GM12891 (cell line): ENCODE data around the gene FNBP1.
A peak's percentile ranks its signal among the peaks of the same experiment; 100 is the strongest.

Experiments
- DNase-seq: peaks from one replicate; pipeline ENCODE4 v3.0.0; 2011; ENCODE audit warnings: low spot score; ENCODE audit not compliant: insufficient read length
- FAIRE-seq: peaks from 2 replicates; lab custom pipeline; 2011; peaks lifted over from hg19 to GRCh38; lab: Jason Lieb, UNC
- PAX5 ChIP-seq: IDR thresholded peaks from 2 replicates; pipeline ENCODE4 v1.6.1; 2011; ENCODE audit warnings: low read length, moderate library complexity, mild to moderate bottlenecking; ENCODE audit not compliant: insufficient read depth, severe bottlenecking
- POLR2A ChIP-seq: IDR thresholded peaks from 2 replicates; pipeline ENCODE4 v1.6.1; 2011; ENCODE audit warnings: low read depth, low read length, control low read depth
- POLR2AphosphoS5 ChIP-seq: IDR thresholded peaks from 2 replicates; pipeline ENCODE4 v1.6.1; 2011; ENCODE audit warnings: low read depth, low read length, control low read depth
- POU2F2 ChIP-seq: IDR thresholded peaks from 2 replicates; pipeline ENCODE4 v1.6.1; 2011; ENCODE audit warnings: low read depth, mild to moderate bottlenecking, control low read depth, low read length, moderate library complexity
- SPI1 ChIP-seq: IDR thresholded peaks from 2 replicates; pipeline ENCODE4 v1.6.1; 2011; ENCODE audit warnings: low read depth, low read length, control low read depth
- TAF1 ChIP-seq: IDR thresholded peaks from 2 replicates; pipeline ENCODE4 v1.6.1; 2011; ENCODE audit warnings: low read depth, low read length, control low read depth

Gene FNBP1

DNA sequence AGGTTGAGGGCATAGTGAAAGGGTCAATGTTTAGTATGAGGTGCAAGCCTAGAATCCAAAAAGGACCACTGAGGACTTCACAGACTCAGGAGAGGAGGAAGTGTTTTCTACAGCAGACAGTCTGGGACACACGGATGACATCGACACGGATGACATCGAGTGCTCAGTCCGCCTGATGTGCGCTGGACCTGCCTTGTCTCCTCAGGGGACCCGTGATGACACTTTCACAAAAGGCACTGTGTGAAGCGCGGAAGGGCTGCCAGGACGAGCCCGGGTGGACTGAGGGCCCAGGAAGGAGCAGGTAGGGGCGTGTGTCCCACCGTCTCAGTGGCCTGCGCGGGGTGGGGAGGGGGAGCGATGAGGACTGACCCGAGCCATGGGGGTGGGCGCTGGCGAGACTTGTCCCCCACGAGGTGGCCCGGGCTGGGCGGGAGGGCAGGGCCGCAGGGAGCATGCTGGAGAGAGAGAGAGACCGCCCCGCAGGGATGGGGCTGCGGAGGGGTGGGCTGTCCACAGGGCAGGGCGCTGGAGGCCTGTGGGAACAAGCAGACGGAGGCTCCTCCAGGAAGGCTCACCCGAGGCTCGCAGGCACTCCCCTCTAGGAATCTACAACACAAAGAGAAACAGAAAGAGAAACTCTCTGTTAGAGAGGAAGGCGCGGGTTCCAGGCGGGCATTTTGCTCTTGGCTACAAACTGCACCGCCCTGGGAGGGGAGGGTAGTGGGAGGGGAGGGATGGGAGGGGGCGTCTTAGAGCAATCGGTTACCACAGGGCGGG is 152.9 kb downstream of the FNBP1 start:
- DNase-seq, result no peak
- TF ChIP-seq TAF1 (no peak), POLR2A (peak; percentile 11; the same call in 1 of the 2 replicates)
- FAIRE-seq, result no peak

DNA sequence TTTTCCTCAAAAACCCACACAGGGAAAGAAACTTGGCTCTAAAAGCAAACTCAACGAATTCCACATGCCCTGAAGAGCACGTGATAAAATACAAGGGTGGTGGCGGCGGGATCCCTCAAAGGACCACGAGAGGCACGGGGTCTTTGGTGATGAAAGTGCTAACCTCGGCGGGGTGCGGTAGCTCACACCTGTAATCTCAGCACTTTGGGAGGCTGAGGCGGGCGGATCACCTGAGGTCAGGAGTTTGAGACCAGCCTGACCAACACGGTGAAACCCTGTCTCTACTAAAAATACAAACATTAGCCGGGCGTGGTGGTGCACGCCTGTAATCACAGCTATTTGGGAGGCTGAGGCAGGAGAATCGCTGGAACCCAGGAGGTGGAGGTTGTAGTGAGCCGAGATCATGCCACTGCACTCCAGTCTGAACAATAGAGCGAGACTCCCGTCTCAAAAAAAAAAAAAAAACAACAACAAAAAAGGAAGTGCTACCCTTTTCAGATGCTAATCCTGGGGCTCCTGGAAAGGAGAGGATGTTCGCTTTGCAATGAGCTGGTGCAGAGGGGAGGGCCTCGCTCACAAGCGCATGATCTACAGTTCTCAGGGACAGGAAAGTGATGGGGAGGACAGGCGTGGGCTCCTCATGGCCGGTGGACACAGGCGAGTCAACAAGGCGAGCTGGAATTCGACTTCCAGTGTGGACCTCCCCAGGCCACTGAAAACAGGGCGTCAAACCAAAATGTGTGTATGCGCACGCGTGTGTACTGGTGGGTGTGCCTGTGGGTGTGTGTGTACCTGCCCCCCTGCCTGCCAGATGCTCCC is 153.7 kb downstream of the FNBP1 start:
- FAIRE-seq (no peak), DNase-seq (no peak)
- TF ChIP-seq POU2F2 (no peak), POLR2A (0 out of 2 replicates have a peak, but pooled peaks have one; percentile 18), SPI1 (peak; percentile 81)

GRCh38 chr9:129888293-129889121 is 154.5 kb downstream of the FNBP1 start:
- FAIRE-seq, result peak; percentile 97
- peak; percentile 63 for DNase-seq
- TF ChIP-seq PAX5 (peak; percentile 76), POLR2A (peak; percentile 97), POLR2AphosphoS5 (peak; percentile 98), POU2F2 (peak; percentile 95), SPI1 (peak; percentile 91), TAF1 (peak; percentile 83)

DNA sequence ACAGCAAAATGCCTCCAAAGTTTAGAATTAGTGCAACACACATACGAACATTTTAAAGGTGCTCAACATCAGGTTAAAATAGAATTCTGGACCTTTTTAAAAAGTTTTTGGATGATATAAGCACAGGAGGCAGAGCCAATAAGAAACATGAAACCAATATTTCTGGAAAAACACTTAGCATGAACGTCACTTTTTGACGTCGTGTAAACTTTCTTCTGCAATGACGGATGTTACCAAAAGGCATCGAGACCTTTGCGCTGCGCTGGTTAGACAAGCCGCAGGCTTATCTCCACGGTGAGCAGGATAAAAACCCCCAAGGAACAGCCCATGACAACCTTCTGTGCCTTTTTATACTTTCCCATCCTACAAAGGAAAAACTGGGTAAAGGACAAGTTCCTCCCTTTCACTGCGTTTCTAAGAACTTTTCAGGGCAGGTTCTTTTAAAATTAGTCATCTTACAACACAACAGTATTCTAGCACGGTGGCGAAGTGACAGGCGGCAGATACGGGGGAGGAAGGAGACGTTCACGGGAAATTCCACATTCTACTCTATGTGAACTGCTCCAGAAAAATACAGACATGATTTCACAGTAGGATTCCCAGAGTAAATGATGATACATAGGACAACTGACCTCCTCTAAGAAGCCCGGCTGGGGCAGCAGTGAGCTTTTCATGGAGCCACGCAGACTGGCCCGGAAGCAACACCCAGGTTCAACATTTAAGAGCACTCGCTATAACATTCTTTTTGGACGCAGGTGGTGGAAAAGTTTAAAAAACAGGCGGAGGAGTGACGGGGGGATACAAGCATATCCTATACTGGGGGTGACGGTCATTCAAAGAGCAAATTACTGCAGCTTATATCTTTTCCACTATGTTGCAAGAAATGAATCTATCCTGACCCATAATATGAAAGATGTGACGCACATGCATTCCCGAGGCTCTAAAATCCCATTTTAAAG is 155.4 kb downstream of the FNBP1 start:
- DNase-seq (no peak), FAIRE-seq (peak; percentile 23)
- TF ChIP-seq POU2F2 (no peak), PAX5 (no peak), POLR2A (no peak), TAF1 (no peak), POLR2AphosphoS5 (no peak; the same call in 1 of the 2 replicates), SPI1 (no peak)

DNA sequence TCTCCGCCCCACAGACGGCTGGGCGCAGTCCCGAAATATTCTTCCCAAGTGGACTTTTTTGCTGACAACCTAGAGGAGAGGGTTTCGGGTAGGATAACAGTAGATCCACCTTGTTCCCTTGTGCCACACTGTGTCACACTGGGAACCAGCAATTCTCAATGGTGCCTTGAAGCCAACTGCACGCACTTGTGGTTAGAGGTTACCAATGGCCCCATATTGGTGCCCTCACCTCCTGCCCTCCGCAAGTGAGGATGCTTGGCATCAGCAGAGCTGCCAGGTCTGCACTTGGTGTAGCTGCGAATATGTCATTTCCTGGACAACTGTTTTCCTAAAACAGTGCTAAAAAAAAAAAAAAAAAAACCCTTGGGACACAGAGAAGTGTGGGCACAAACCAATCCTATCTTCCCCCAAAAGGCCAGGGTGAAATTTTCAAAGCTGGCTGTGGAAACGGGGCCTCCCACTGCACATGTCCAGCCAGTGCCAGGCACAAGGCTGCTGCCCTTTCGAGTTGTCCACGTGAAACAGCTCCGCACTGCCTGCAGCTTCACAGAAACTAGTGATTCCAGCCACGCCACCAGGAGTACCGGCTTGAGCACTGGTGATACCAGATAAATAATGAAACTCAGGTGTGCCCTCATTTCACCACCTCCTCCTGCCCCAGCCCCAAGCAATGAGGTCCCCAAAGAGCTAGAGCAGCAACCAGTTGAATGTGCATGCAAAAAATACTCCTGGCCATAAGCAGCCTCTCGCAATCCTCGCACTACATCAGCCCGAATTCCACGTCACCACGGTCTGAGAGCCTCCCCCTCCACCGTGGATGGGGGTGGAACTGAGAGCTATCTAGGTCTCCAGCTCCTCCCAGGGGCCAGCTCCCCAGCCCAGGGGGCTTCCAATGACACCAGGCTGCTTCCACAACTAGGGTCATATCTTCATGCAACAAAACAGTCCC is 156.5 kb downstream of the FNBP1 start:
- DNase-seq (no peak), FAIRE-seq (peak; percentile 48)
- TF ChIP-seq POU2F2, result peak; percentile 91
- peak; percentile 13; the same call in 1 of the 2 replicates for TF ChIP-seq SPI1
- no peak for TF ChIP-seq TAF1
- no peak for TF ChIP-seq PAX5
- TF ChIP-seq POLR2A, result peak; percentile 25
- TF ChIP-seq POLR2AphosphoS5, result peak; percentile 49

GRCh38 chr9:129885670-129886106 is 157.3 kb downstream of the FNBP1 start:
- FAIRE-seq (peak; percentile 61), DNase-seq (no peak)
- TF ChIP-seq TAF1 (peak; percentile 49), PAX5 (peak; percentile 9), POLR2A (no peak; the same call in 1 of the 2 replicates), SPI1 (no peak), POLR2AphosphoS5 (peak; percentile 69; the same call in 1 of the 2 replicates), POU2F2 (peak; percentile 84)

DNA sequence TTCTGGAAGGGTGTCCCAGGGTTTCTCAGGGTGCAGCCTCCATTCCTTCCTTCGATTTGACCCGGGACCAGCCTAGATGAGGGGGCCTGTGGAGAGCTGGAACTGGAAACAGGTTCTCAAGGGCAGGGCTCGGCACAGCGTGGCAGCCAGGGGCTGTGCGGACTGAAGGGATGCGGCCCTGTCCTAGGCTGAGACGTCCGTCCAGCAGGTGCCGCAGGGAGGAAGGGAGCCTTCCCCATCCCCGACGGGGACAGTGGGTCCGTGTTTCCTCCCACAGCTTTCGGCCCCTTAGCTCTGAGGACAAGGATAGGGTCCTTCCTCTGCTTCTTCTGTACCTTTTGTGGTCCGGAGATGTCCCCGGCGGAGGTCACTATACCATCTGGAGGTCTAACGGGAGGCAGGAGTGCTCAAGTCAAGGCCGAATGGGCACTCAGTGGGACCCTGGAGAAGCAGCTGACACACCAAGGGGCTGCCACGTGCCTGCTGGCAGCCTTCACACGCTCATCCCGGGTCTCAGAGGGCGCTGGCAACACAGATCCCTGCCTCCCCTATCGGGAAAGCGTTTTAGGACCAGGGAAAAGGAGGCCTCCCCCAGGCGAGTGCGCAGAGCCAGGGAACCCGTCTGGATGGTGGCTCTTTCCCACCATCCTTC is 157.8 kb downstream of the FNBP1 start:
- no peak for DNase-seq
- peak; percentile 20 for FAIRE-seq
- 0 out of 2 replicates have a peak, but pooled peaks have one; percentile 29 for TF ChIP-seq TAF1
- peak; percentile 66 for TF ChIP-seq POLR2A
- TF ChIP-seq PAX5, result no peak
- peak; percentile 32; the same call in 1 of the 2 replicates for TF ChIP-seq SPI1
- TF ChIP-seq POU2F2, result 0 out of 2 replicates have a peak, but pooled peaks have one; percentile 42
- peak; percentile 76 for TF ChIP-seq POLR2AphosphoS5
